ENCODE data around the gene TMEM91. TPM values are rescaled to one million over a fixed set of nuclear protein-coding genes. Genes with fewer than 3 reads are reported as not detected.
A peak's percentile ranks its signal among the peaks of the same experiment; 100 is the strongest.

Gene TMEM91
- polyA plus RNA-seq, 1 donor (not counting 4 experiments of a cell fraction or from before 2014, with no cell fraction given): 6.3 TPM

DNA sequence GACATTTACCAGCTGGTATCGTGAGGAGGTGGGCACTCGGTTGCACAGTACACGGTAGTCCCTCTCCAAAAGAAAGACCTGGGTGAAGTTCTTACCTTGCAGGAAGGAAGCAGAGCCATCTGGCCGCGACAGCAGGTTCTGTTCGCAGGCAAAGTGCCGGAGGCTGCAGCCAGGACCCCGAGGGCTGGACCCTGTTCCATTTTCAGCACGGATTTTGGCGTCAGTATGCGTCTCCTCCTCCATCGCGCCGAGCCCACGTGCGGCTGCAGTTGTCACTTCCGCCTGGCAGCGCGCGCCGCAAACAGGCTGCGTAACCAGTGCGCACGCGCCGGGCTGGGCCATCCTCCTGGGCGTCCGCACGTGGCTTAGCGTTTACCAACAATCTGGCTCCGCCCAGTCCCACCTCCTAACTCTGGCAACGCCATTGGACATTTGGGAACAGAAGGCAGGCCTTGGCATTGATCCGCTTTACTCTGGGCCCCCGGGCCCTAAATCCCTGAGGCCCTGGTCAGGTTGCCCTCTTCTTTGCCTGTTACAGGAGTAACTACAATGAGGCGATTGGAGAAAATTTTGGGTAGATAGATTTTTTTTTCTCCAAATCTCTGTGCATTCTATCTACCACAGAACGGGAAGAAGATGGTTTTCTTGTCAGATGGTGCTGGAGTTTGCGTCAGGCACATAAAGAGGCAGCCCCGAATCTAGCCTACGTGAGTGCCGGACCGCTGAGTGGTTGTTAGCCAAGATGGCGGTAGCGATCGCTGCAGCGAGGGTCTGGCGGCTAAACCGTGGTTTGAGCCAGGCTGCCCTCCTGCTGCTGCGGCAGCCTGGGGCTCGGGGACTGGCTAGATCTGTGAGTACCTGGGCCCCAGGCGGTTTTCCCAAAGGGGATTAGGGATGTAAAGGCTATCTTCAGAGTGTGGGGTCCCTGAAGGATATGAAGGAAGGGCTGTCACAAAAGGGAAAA, 21.0 kb downstream of the TMEM91 start, which contains the start of the genes BCKDHA and EXOSC5:
Gene BCKDHA, plus strand, starts transcription at position 733 of the 964 bp plus-strand sequence. Its CDS starts 10 bp downstream, at position 743.
Gene EXOSC5, minus strand, starts transcription at position 274 of the 964 bp plus-strand sequence. Its CDS starts 31 bp downstream, at position 243.
- Histone ChIP-seq H3K4me2 (ENCODE audit: control insufficient read depth, extremely low read depth, insufficient read depth, low read depth, low read length) (peak within 1 kb of the TSS; percentile 100), H3K27ac (ENCODE audit: control insufficient read depth, insufficient read depth, low read length) (peak within 1 kb of the TSS; percentile 100), H3K4me3 (ENCODE audit: control insufficient read depth in 2 of 3, extremely low read depth in 1 of 3, insufficient read depth in 2 of 3, low read depth in 1 of 3, low read length in 3 of 3) (peak within 1 kb of the TSS; percentile 82 to 100 (median 100)), H3K27me3 (ENCODE audit: control insufficient read depth, extremely low read depth, insufficient read depth, low read length) (no peaks in the 10 kb centered on the region), H4K20me1 (ENCODE audit: control insufficient read depth, extremely low read depth, insufficient read depth, low read length) (no peaks in the 10 kb centered on the region), H3K9ac (ENCODE audit: control insufficient read depth, extremely low read depth, insufficient read depth, low read length) (peak within 1 kb of the TSS; percentile 99), H3K79me2 (ENCODE audit: control insufficient read depth, insufficient read depth, low read length) (peaks cover 27% of the 10 kb centered on the region), H3K4me1 (ENCODE audit: control insufficient read depth, extremely low read depth, insufficient read depth, low read length) (peaks cover 13% of the 10 kb centered on the region), H3K9me3 (ENCODE audit: control insufficient read depth, low read depth, low read length) (no peaks in the 10 kb centered on the region), H3K36me3 (ENCODE audit: control insufficient read depth in 2 of 2, extremely low read depth in 1 of 2, insufficient read depth in 2 of 2, low read length in 2 of 2) (no peaks in the 10 kb centered on the region), H2AFZ (ENCODE audit: control insufficient read depth, low read length) (peak within 1 kb of the TSS; percentile 97), H3K9me1 (ENCODE audit: control insufficient read depth, extremely low read depth, insufficient read depth, low read length) (no peaks in the 10 kb centered on the region)
- peak; percentile 85 for FAIRE-seq
- dilution Hi-C loops (cut with MboI; ENCODE audit: extremely low pct_ligation_motif_present, low sequenced_read_pairs): no loop called here
- TF ChIP-seq, protein P1, sequence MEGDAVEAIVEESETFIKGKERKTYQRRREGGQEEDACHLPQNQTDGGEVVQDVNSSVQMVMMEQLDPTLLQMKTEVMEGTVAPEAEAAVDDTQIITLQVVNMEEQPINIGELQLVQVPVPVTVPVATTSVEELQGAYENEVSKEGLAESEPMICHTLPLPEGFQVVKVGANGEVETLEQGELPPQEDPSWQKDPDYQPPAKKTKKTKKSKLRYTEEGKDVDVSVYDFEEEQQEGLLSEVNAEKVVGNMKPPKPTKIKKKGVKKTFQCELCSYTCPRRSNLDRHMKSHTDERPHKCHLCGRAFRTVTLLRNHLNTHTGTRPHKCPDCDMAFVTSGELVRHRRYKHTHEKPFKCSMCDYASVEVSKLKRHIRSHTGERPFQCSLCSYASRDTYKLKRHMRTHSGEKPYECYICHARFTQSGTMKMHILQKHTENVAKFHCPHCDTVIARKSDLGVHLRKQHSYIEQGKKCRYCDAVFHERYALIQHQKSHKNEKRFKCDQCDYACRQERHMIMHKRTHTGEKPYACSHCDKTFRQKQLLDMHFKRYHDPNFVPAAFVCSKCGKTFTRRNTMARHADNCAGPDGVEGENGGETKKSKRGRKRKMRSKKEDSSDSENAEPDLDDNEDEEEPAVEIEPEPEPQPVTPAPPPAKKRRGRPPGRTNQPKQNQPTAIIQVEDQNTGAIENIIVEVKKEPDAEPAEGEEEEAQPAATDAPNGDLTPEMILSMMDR (optimal IDR thresholded peaks at IDR 0.05 in 1 of 3, IDR thresholded peaks at IDR 0.05 in 1 of 3, conservative IDR thresholded peaks at IDR 0.05 in 1 of 3; ENCODE audit: extremely low read depth in 1 of 3, insufficient read depth in 2 of 3, low read length in 3 of 3): no peak
- TF ChIP-seq EZH2 (IDR thresholded peaks at IDR 0.05; ENCODE audit: low read length): no peak
- peak; percentile 96 for DNase-seq (ENCODE audit: low read depth, low spot score)

DNA sequence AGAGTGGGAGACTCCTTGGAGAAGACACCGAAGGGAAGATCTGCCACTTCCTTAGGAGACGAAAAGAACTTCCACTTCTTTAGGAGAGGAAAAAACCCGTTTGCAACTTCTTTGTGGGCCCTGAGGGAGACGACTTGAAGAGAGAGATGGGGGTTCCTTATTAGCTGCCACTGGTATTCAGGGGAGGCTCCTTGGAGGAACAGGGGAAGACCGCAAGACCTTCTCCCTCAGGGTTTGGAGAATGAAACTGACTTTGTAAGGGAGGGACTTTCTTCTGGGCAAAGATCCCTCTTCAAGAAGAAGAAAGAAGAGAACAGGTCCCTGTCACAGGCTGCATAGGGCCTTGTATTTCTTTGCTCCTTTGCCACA, 21.7 kb downstream of the TMEM91 start:
- no peaks in the 10 kb centered on the region for H3K9me1 ChIP-seq (ENCODE audit: control insufficient read depth, extremely low read depth, insufficient read depth, low read length)
- no peaks in the 10 kb centered on the region for H4K20me1 ChIP-seq (ENCODE audit: control insufficient read depth, extremely low read depth, insufficient read depth, low read length)
- H3K27me3 ChIP-seq (ENCODE audit: control insufficient read depth, extremely low read depth, insufficient read depth, low read length): no peaks in the 10 kb centered on the region
- peak overlapping the region; percentile 100 for H3K27ac ChIP-seq (ENCODE audit: control insufficient read depth, insufficient read depth, low read length)
- H3K4me3 ChIP-seq (ENCODE audit: control insufficient read depth in 2 of 3, extremely low read depth in 1 of 3, insufficient read depth in 2 of 3, low read depth in 1 of 3, low read length in 3 of 3): peak overlapping the region; percentile 82 to 100 (median 99)
- DNase-seq (ENCODE audit: low read depth, low spot score): no peak
- H3K36me3 ChIP-seq (ENCODE audit: control insufficient read depth in 2 of 2, extremely low read depth in 1 of 2, insufficient read depth in 2 of 2, low read length in 2 of 2): no peaks in the 10 kb centered on the region
- no peak for TF ChIP-seq EZH2 (IDR thresholded peaks at IDR 0.05; ENCODE audit: low read length)
- TF ChIP-seq, protein P1 (optimal IDR thresholded peaks at IDR 0.05 in 1 of 3, IDR thresholded peaks at IDR 0.05 in 1 of 3, conservative IDR thresholded peaks at IDR 0.05 in 1 of 3; ENCODE audit: extremely low read depth in 1 of 3, insufficient read depth in 2 of 3, low read length in 3 of 3): no peak
- H3K9me3 ChIP-seq (ENCODE audit: control insufficient read depth, low read depth, low read length): no peaks in the 10 kb centered on the region
- H3K4me1 ChIP-seq (ENCODE audit: control insufficient read depth, extremely low read depth, insufficient read depth, low read length): peaks cover 13% of the 10 kb centered on the region
- no peak for FAIRE-seq
- H2AFZ ChIP-seq (ENCODE audit: control insufficient read depth, low read length): peak overlapping the region; percentile 97
- H3K79me2 ChIP-seq (ENCODE audit: control insufficient read depth, insufficient read depth, low read length): peaks cover 27% of the 10 kb centered on the region
- H3K9ac ChIP-seq (ENCODE audit: control insufficient read depth, extremely low read depth, insufficient read depth, low read length): peak overlapping the region; percentile 99
- H3K4me2 ChIP-seq (ENCODE audit: control insufficient read depth, extremely low read depth, insufficient read depth, low read depth, low read length): peak overlapping the region; percentile 98
- dilution Hi-C loops (cut with MboI; ENCODE audit: extremely low pct_ligation_motif_present, low sequenced_read_pairs): no loop called here

All from keratinocyte (primary cell).